Pancreas (tissue), 10 donors: Measurements from ENCODE around the gene RDX. TPM values are rescaled to one million over a fixed set of nuclear protein-coding genes. Genes with fewer than 3 reads are reported as not detected.

Experiments
- ATAC-seq, 4 donors: fragments of 200-7000 bp; cut with Tn5 transposase; one replicate each; pipeline versions ENCODE4 v1.8.0 to v1.9.1; 2020; ENCODE audit warnings: mild to moderate bottlenecking in 4 of 4, moderate library complexity in 4 of 4
- DNase-seq, 6 donors: peaks; one replicate each; pipeline ENCODE4 v3.0.0-alpha.2; 2020
- FAIRE-seq: peaks from 2 replicates; lab custom pipeline; 2012; peaks lifted over from hg19 to GRCh38; lab: Jason Lieb, UNC
- H3K27ac ChIP-seq, 4 donors: fragments of 200-600 bp; sonication (generic); 1 replicate in 3 of 4; 2 replicates in 1 of 4; pipeline versions ENCODE4 v1.5.0 to v1.8.0; 2020
- H3K27me3 ChIP-seq, 4 donors: fragments of 200-600 bp; one replicate each; pipeline ENCODE4 v1.8.0; 2021
- H3K36me3 ChIP-seq, 3 donors: fragments of 200-600 bp; sonication (generic) in 1 of 3; one replicate each; pipeline versions ENCODE4 v1.5.0 to v1.8.0; 2020 to 2021
- H3K4me1 ChIP-seq, 3 donors: fragments of 200-600 bp; one replicate each; pipeline ENCODE4 v1.8.0; 2021
- H3K4me3 ChIP-seq, 4 donors: fragments of 200-600 bp; sonication (generic) in 2 of 4; one replicate each; pipeline versions ENCODE4 v1.5.0 to v1.8.0; 2020 to 2021
- H3K9me3 ChIP-seq, 4 donors: fragments of 200-600 bp; one replicate each; pipeline ENCODE4 v1.8.0; 2021
- CTCF ChIP-seq, 4 donors: fragments of 200-600 bp; sonication (generic) in 3 of 4; IDR thresholded peaks; one replicate each; pipeline versions ENCODE4 v1.5.0 to v1.8.0; 2021; ENCODE audit warnings: antibody characterized with exemption in 4 of 4
- WGBS, 2 donors: extraction: QIAGEN DNeasy Blood & Tissue Kit; methylation state at CpG; one replicate each; pipeline ENCODE4 v1.1.7; 2013; 5-methylcytosine and 5-hydroxymethylcytosine counted together
- intact Hi-C, 3 donors: fragments of 100-400 bp; cut with DNase I; formaldehyde crosslinking; loops; one replicate each; pipeline versions ENCODE4 v1.11.1 to v1.14.2; 2022
- polyA plus RNA-seq, 2 donors: library from polyadenylated mRNA; stranded (reverse); fragments of 200-250 nt; gene quantifications; one replicate each; pipeline ENCODE4 v1.2.3, GENCODE V29; 2013
- total RNA-seq, 6 donors: library from RNA; stranded (reverse); fragmentation: NEBNext Ultra II Directional in 4 of 6; extraction: Animal tissue kit (Norgen Biotek cat#: 25700) in 4 of 6; gene quantifications; one replicate each; pipeline versions ENCODE4 v1.2.1 to v1.2.4, GENCODE V29; 2021 to 2023
- donor health status: healthy with polysubstance abuse.
- donor health status: DM: no; HTN: no; CAD: no; lungs with moderate emphysema.
- donor health status: DM: no; HTN: no; CAD: no.
- donor health status: control.
- donor health status: control.
- donor health status: Bipolar disorder and iron deficiency.
- donor health status: DM: yes; HTN: yes; CAD: no.
- donor health status: DM: no; HTN: no; CAD: no.
- donor health status: DM: no; HTN: no; CAD: no.
- donor health status: DM: yes; HTN: yes; CAD: no.

RDX gene
- total and polyA plus RNA-seq, 8 donors: 11.4 to 97.1 (median 51.4) TPM

GRCh38 chr11:110242746-110243145, 53.7 kb downstream of the RDX start:
- ATAC-seq (no peak), FAIRE-seq (no peak), DNase-seq (no peak)
- intact Hi-C loops: no loop called here
- H3K4me1 ChIP-seq: no peaks in the 10 kb centered on the region
- peaks cover 0 to 6% (median 0%) of the 10 kb centered on the region in 3 donors for H3K36me3 ChIP-seq
- no peak overlapping the region for H3K27ac ChIP-seq
- no peak overlapping the region for H3K4me3 ChIP-seq
- H3K9me3 ChIP-seq: no peaks in the 10 kb centered on the region
- TF ChIP-seq CTCF (IDR thresholded peaks at IDR 0.05): no peak
- H3K27me3 ChIP-seq: no peaks in the 10 kb centered on the region

GRCh38 chr11:110242188-110242587, 54.2 kb downstream of the RDX start:
- no peak for TF ChIP-seq CTCF (IDR thresholded peaks at IDR 0.05)
- intact Hi-C loops: no loop called here
- WGBS, 2 donors: 91 to 93% methylated on average over 7 of the region's 7 CpGs
- ATAC-seq (no peak), FAIRE-seq (no peak), DNase-seq (no peak)
- Histone ChIP-seq H3K27me3 (no peaks in the 10 kb centered on the region), H3K4me1 (no peaks in the 10 kb centered on the region), H3K9me3 (no peaks in the 10 kb centered on the region), H3K4me3 (no peak overlapping the region), H3K36me3 (peaks cover 0 to 2% (median 0%) of the 10 kb centered on the region in 3 donors), H3K27ac (no peak overlapping the region)

- H3K36me3 ChIP-seq: peaks cover 0 to 63% (median 10%) of the 10 kb centered on the region in 3 donors
- ATAC-seq: no peak
- 35 to 38% methylated on average over 1 of the region's 1 CpG for WGBS, 2 donors
- no peaks in the 10 kb centered on the region for H3K27me3 ChIP-seq
- no peak for TF ChIP-seq CTCF (IDR thresholded peaks at IDR 0.05)
- no peak overlapping the region for H3K4me3 ChIP-seq
- intact Hi-C loops: no loop called here
- no peak overlapping the region for H3K27ac ChIP-seq
- no peaks in the 10 kb centered on the region for H3K9me3 ChIP-seq
- peak; percentile 9 for FAIRE-seq
- no peak for DNase-seq
- H3K4me1 ChIP-seq: peaks cover 0 to 5% (median 0%) of the 10 kb centered on the region in 3 donors
Observed at GRCh38 chr11:110235966-110236365, 60.4 kb downstream of the RDX start.

- FAIRE-seq (no peak), ATAC-seq (peak in 3 of 4 donors; percentile 30 to 86 (median 70)), DNase-seq (no peak)
- no peak overlapping the region for H3K27ac ChIP-seq
- H3K4me3 ChIP-seq: no peak overlapping the region
- no peak for TF ChIP-seq CTCF (IDR thresholded peaks at IDR 0.05)
- H3K4me1 ChIP-seq: peaks cover 0 to 12% (median 0%) of the 10 kb centered on the region in 3 donors
- H3K27me3 ChIP-seq: no peaks in the 10 kb centered on the region
- 59 to 65% methylated on average over 3 of the region's 3 CpGs for WGBS, 2 donors
- intact Hi-C loops: no loop called here
- H3K9me3 ChIP-seq: no peaks in the 10 kb centered on the region
- peaks cover 0 to 46% (median 6%) of the 10 kb centered on the region in 3 donors for H3K36me3 ChIP-seq
Observed at GRCh38 chr11:110230377-110230776, 66.0 kb downstream of the RDX start.

- Histone ChIP-seq H3K4me3 (no peak overlapping the region), H3K4me1 (no peaks in the 10 kb centered on the region), H3K36me3 (no peaks in the 10 kb centered on the region), H3K9me3 (no peaks in the 10 kb centered on the region), H3K27ac (no peak overlapping the region), H3K27me3 (no peaks in the 10 kb centered on the region)
- DNase-seq: no peak
- no peak for ATAC-seq
- no peak for FAIRE-seq
- no peak for TF ChIP-seq CTCF (IDR thresholded peaks at IDR 0.05)
- intact Hi-C loops: no loop called here
- 97 to 98% methylated on average over 4 of the region's 4 CpGs for WGBS, 2 donors
Observed at GRCh38 chr11:110219006-110219785, 77.2 kb downstream of the RDX start.
